CD8-positive, alpha-beta memory T cell (primary cell): Measurements from ENCODE around the gene YBX2. TPM values are rescaled to one million over a fixed set of nuclear protein-coding genes. Genes with fewer than 3 reads are reported as not detected.

ENCODE experiments used
- CTCF ChIA-PET: fragments of 350-600 bp; sonication (Branson Sonifier 250); formaldehyde crosslinking; loops from one replicate; lab custom pipeline; 2021; ENCODE audit warnings: antibody characterized with exemption; lab: Charles Lee
- POLR2A ChIA-PET: fragments of 350-600 bp; sonication (Branson Sonifier 250); formaldehyde crosslinking; loops from one replicate; lab custom pipeline; 2021; ENCODE audit warnings: antibody characterized with exemption; lab: Charles Lee
- DNase-seq, 5 donors: peaks; one replicate each; pipeline versions ENCODE4 v3.0.0 to v3.0.0-alpha.2; 2020 to 2022; ENCODE audit warnings: mixed read lengths in 1 of 5
- H3K27ac ChIP-seq: one replicate; pipeline ENCODE4 v1.7.0; 2013; ENCODE audit warnings: low read depth, mild to moderate bottlenecking, low read length, moderate library complexity
- H3K27me3 ChIP-seq: 2 replicates; pipeline ENCODE4 v1.7.0; 2013; ENCODE audit warnings: low read length, mild to moderate bottlenecking; ENCODE audit not compliant: insufficient read depth, poor library complexity, severe bottlenecking
- H3K36me3 ChIP-seq: 2 replicates; pipeline ENCODE4 v1.7.0; 2013; ENCODE audit warnings: mild to moderate bottlenecking, low read length, moderate library complexity; ENCODE audit not compliant: insufficient read depth
- H3K4me1 ChIP-seq: 2 replicates; pipeline ENCODE4 v1.7.0; 2013; ENCODE audit warnings: mild to moderate bottlenecking, low read length, moderate library complexity; ENCODE audit not compliant: insufficient read depth
- H3K4me3 ChIP-seq: 2 replicates; pipeline ENCODE4 v1.7.0; 2013; ENCODE audit warnings: mild to moderate bottlenecking, low read length
- H3K9me3 ChIP-seq: 2 replicates; pipeline ENCODE4 v1.7.0; 2013; ENCODE audit warnings: mild to moderate bottlenecking, low read length
- H3K27ac Mint-ChIP-seq, 8 donors: one replicate each; pipeline ENCODE4 v1.8.0; 2020 to 2021; ENCODE audit warnings: mixed read lengths in 8 of 8, mild to moderate bottlenecking in 6 of 8, inconsistent platforms in 3 of 8, moderate library complexity in 3 of 8
- H3K27me3 Mint-ChIP-seq, 2 donors: one replicate each; pipeline ENCODE4 v1.8.0; 2020 to 2021; ENCODE audit warnings: mixed read lengths in 2 of 2, mild to moderate bottlenecking in 1 of 2, moderate library complexity in 1 of 2
- H3K36me3 Mint-ChIP-seq, 3 donors: one replicate each; pipeline ENCODE4 v1.8.0; 2020 to 2021; ENCODE audit warnings: mixed read lengths in 3 of 3, inconsistent platforms in 1 of 3, mild to moderate bottlenecking in 1 of 3
- H3K4me1 Mint-ChIP-seq, 3 donors: one replicate each; pipeline ENCODE4 v1.8.0; 2020 to 2021; ENCODE audit warnings: mixed read lengths in 3 of 3, inconsistent platforms in 1 of 3, mild to moderate bottlenecking in 1 of 3
- H3K4me3 Mint-ChIP-seq, 7 donors: one replicate each; pipeline ENCODE4 v1.8.0; 2020 to 2021; ENCODE audit warnings: mixed read lengths in 7 of 7, mild to moderate bottlenecking in 6 of 7, moderate library complexity in 4 of 7, inconsistent platforms in 2 of 7
- H3K9me3 Mint-ChIP-seq, 5 donors: one replicate each; pipeline ENCODE4 v1.8.0; 2020 to 2022; ENCODE audit warnings: mixed read lengths in 5 of 5, mild to moderate bottlenecking in 3 of 5, moderate library complexity in 2 of 5, inconsistent platforms in 1 of 5
- polyA plus RNA-seq: library from polyadenylated mRNA; unstranded; fragments of 300-500 nt; fragmentation: Illumina TruSeq; gene quantifications from one replicate; pipeline ENCODE4 v1.2.3, GENCODE V29; 2021
- total RNA-seq, 2 experiments: library from RNA; stranded (reverse); gene quantifications; one replicate each; pipeline ENCODE4 v1.2.3, GENCODE V29; 2021

Gene YBX2
- total and polyA plus RNA-seq, 3 experiments from 2014 or later: 0.07 to 0.26 TPM; not detected in 1

GRCh38 chr17:7323731-7324437 is 29.4 kb upstream of the YBX2 start:
- H3K9me3 Mint-ChIP-seq: no peaks in the 10 kb centered on the region
- ChIA-PET CTCF (interaction anchor here (0.5 to 9.8 kb wide), 9 partner anchors 9 to 48 kb away, joined by 3 to 85 read pairs (median 5); partner anchors contain the start of genes ACAP1 and GPS2), POLR2A (interaction anchor here (1.0 to 1.6 kb wide), 4 partner anchors 11 to 14 kb away, joined by 3 to 7 read pairs (median 4); partner anchors contain the start of gene ACAP1)
- peak overlapping the region in 2 of 7 donors; percentile 13 to 58 for H3K4me3 Mint-ChIP-seq
- peaks cover 16 to 27% (median 16%) of the 10 kb centered on the region in 3 donors for H3K4me1 Mint-ChIP-seq
- H3K27ac ChIP-seq: no peak overlapping the region
- no peaks in the 10 kb centered on the region for H3K9me3 ChIP-seq
- no peak overlapping the region for H3K4me3 ChIP-seq
- peaks cover 36% of the 10 kb centered on the region for H3K36me3 ChIP-seq
- H3K27me3 Mint-ChIP-seq: no peaks in the 10 kb centered on the region
- peaks cover 0 to 74% (median 5%) of the 10 kb centered on the region in 3 donors for H3K36me3 Mint-ChIP-seq
- no peaks in the 10 kb centered on the region for H3K27me3 ChIP-seq
- H3K4me1 ChIP-seq: peaks cover 23% of the 10 kb centered on the region
- peak overlapping the region in 4 of 8 donors; percentile 11 to 80 (median 39) for H3K27ac Mint-ChIP-seq
- peak; percentile 54 to 76 (median 57) for DNase-seq

GRCh38 chr17:7322520-7323194 is 28.2 kb upstream of the YBX2 start:
- no peaks in the 10 kb centered on the region for H3K27me3 Mint-ChIP-seq
- POLR2A ChIA-PET: interaction anchor here (0.5 kb wide), 1 partner anchor 296 kb away, joined by 3 read pairs; no protein-coding TSS in a partner anchor
- peaks cover 36% of the 10 kb centered on the region for H3K36me3 ChIP-seq
- no peaks in the 10 kb centered on the region for H3K9me3 Mint-ChIP-seq
- H3K4me1 ChIP-seq: peaks cover 13% of the 10 kb centered on the region
- peaks cover 0 to 83% (median 8%) of the 10 kb centered on the region in 3 donors for H3K36me3 Mint-ChIP-seq
- no peak for DNase-seq
- CTCF ChIA-PET: interaction anchor here (1.0 to 9.8 kb wide), 4 partner anchors 8 to 42 kb away, joined by 3 to 85 read pairs (median 6); partner anchors contain the start of gene ACAP1
- H3K4me3 ChIP-seq: no peak overlapping the region
- H3K27ac Mint-ChIP-seq: no peak overlapping the region
- no peaks in the 10 kb centered on the region for H3K27me3 ChIP-seq
- no peak overlapping the region for H3K27ac ChIP-seq
- peaks cover 4 to 15% (median 6%) of the 10 kb centered on the region in 3 donors for H3K4me1 Mint-ChIP-seq
- no peak overlapping the region for H3K4me3 Mint-ChIP-seq
- H3K9me3 ChIP-seq: no peaks in the 10 kb centered on the region

GRCh38 chr17:7321466-7321865 is 27.0 kb upstream of the YBX2 start:
- H3K27me3 ChIP-seq: no peaks in the 10 kb centered on the region
- Mint-ChIP-seq H3K27me3 (no peaks in the 10 kb centered on the region), H3K36me3 (peaks cover 0 to 83% (median 11%) of the 10 kb centered on the region in 3 donors), H3K4me1 (peaks cover 4 to 9% (median 6%) of the 10 kb centered on the region in 3 donors), H3K9me3 (no peaks in the 10 kb centered on the region), H3K4me3 (peak overlapping the region in 1 of 7 donors; percentile 42), H3K27ac (peak overlapping the region in 1 of 8 donors; percentile 27)
- H3K4me1 ChIP-seq: peaks cover 13% of the 10 kb centered on the region
- CTCF ChIA-PET: interaction anchor here (1.2 to 9.8 kb wide), 3 partner anchors 9 to 34 kb away, joined by 4 to 85 read pairs (median 5); partner anchors contain the start of gene ACAP1
- H3K4me3 ChIP-seq: no peak overlapping the region
- no peaks in the 10 kb centered on the region for H3K9me3 ChIP-seq
- peaks cover 36% of the 10 kb centered on the region for H3K36me3 ChIP-seq
- H3K27ac ChIP-seq: no peak overlapping the region
- no peak for DNase-seq
- POLR2A ChIA-PET: no interaction called here

- H3K27ac ChIP-seq: no peak overlapping the region
- Mint-ChIP-seq H3K4me3 (peak overlapping the region in 3 of 7 donors; percentile 34 to 86 (median 80)), H3K9me3 (no peaks in the 10 kb centered on the region), H3K27me3 (peaks cover 0 to 2% of the 10 kb centered on the region in 2 donors), H3K36me3 (peaks cover 0 to 82% (median 11%) of the 10 kb centered on the region in 3 donors), H3K27ac (peak overlapping the region in 4 of 8 donors; percentile 42 to 91 (median 65)), H3K4me1 (peaks cover 15 to 28% (median 21%) of the 10 kb centered on the region in 3 donors)
- H3K4me3 ChIP-seq: no peak overlapping the region
- H3K36me3 ChIP-seq: peaks cover 39% of the 10 kb centered on the region
- H3K27me3 ChIP-seq: no peaks in the 10 kb centered on the region
- H3K4me1 ChIP-seq: peaks cover 21% of the 10 kb centered on the region
- POLR2A ChIA-PET: no interaction called here
- CTCF ChIA-PET: interaction anchor here (1.0 to 1.4 kb wide), 3 partner anchors 13 to 37 kb away, joined by 3 to 4 read pairs (median 4); partner anchors contain the start of gene TMEM95
- no peaks in the 10 kb centered on the region for H3K9me3 ChIP-seq
- no peak for DNase-seq
Observed at GRCh38 chr17:7318121-7318860, 23.9 kb upstream of the YBX2 start.

GRCh38 chr17:7317161-7317803 is 22.8 kb upstream of the YBX2 start:
- Mint-ChIP-seq H3K36me3 (peaks cover 0 to 82% (median 13%) of the 10 kb centered on the region in 3 donors), H3K4me3 (peak overlapping the region in 6 of 7 donors; percentile 36 to 86 (median 50)), H3K27ac (peak overlapping the region in 5 of 8 donors; percentile 21 to 83 (median 66)), H3K4me1 (peaks cover 25 to 38% (median 31%) of the 10 kb centered on the region in 3 donors), H3K27me3 (peaks cover 0 to 8% of the 10 kb centered on the region in 2 donors), H3K9me3 (no peaks in the 10 kb centered on the region)
- Histone ChIP-seq H3K27me3 (no peaks in the 10 kb centered on the region), H3K27ac (no peak overlapping the region), H3K4me3 (no peak overlapping the region), H3K4me1 (peaks cover 31% of the 10 kb centered on the region), H3K36me3 (peaks cover 39% of the 10 kb centered on the region), H3K9me3 (no peaks in the 10 kb centered on the region)
- CTCF ChIA-PET: interaction anchor here (1.0 to 1.4 kb wide), 3 partner anchors 12 to 38 kb away, joined by 3 to 4 read pairs (median 4); partner anchors contain the start of gene TMEM95
- POLR2A ChIA-PET: interaction anchor here (0.7 to 3.8 kb wide), 2 partner anchors 19 kb away, joined by 4 to 17 read pairs; partner anchors contain the start of gene ACAP1
- no peak for DNase-seq

GRCh38 chr17:7315570-7316235 is 21.3 kb upstream of the YBX2 start:
- H3K4me1 Mint-ChIP-seq: peaks cover 36 to 50% (median 41%) of the 10 kb centered on the region in 3 donors
- Histone ChIP-seq H3K36me3 (peaks cover 37% of the 10 kb centered on the region), H3K27ac (peak overlapping the region; percentile 76), H3K27me3 (no peaks in the 10 kb centered on the region), H3K4me1 (peaks cover 41% of the 10 kb centered on the region), H3K4me3 (peak overlapping the region; percentile 66), H3K9me3 (no peaks in the 10 kb centered on the region)
- H3K4me3 Mint-ChIP-seq: peak overlapping the region; percentile 87 to 96 (median 92)
- CTCF ChIA-PET: interaction anchor here (1.4 kb wide), 2 partner anchors 9 to 19 kb away, joined by 5 read pairs; no protein-coding TSS in a partner anchor
- H3K27me3 Mint-ChIP-seq: peaks cover 0 to 8% of the 10 kb centered on the region in 2 donors
- no peaks in the 10 kb centered on the region for H3K9me3 Mint-ChIP-seq
- POLR2A ChIA-PET: interaction anchor here (0.7 to 3.8 kb wide), 4 partner anchors 11 to 164 kb away, joined by 3 to 17 read pairs (median 8); partner anchors contain the start of genes ACAP1 and ZBTB4
- no peak for DNase-seq
- peak overlapping the region; percentile 92 to 97 (median 94) for H3K27ac Mint-ChIP-seq
- peaks cover 7 to 82% (median 9%) of the 10 kb centered on the region in 3 donors for H3K36me3 Mint-ChIP-seq
